HepG2 (cell line): Measurements from ENCODE around the gene SKIC2. TPM values are rescaled to one million over a fixed set of nuclear protein-coding genes. Genes with fewer than 3 reads are reported as not detected.

ENCODE experiments used
- ATM ChIP-seq: fragments of 450-650 bp; IDR thresholded peaks from 2 replicates; pipeline ENCODE4 v1.7.1; 2017; ENCODE audit warnings: mild to moderate bottlenecking, borderline replicate concordance
- BCL6 ChIP-seq: IDR thresholded peaks from 2 replicates; pipeline ENCODE4 v1.6.1; 2016; ENCODE audit warnings: missing genetic modification reagents, missing compliant biosample characterization
- GZF1 ChIP-seq: sonication (generic); formaldehyde crosslinking; IDR thresholded peaks from 2 replicates; pipeline ENCODE4 v1.5.1; 2020; ENCODE audit warnings: mild to moderate bottlenecking, missing genetic modification reagents
- HNRNPLL ChIP-seq: fragments of 200-400 bp; formaldehyde crosslinking; IDR thresholded peaks from 2 replicates; pipeline ENCODE4 v1.6.1; 2017; ENCODE audit warnings: mild to moderate bottlenecking, low read depth, low read length; ENCODE audit not compliant: poor library complexity, severe bottlenecking
- KDM6A ChIP-seq: IDR thresholded peaks from 2 replicates; pipeline ENCODE4 v1.6.1; 2016; ENCODE audit warnings: low read depth
- PCBP2 ChIP-seq: fragments of 200-400 bp; formaldehyde crosslinking; optimal IDR thresholded peaks from 2 replicates; pipeline ENCODE3; 2018; ENCODE audit warnings: low read length, low read depth; ENCODE audit not compliant: poor library complexity, severe bottlenecking
- SAFB2 ChIP-seq: sonication (generic); formaldehyde crosslinking; IDR thresholded peaks from 2 replicates; pipeline ENCODE4 v1.5.1; 2020; ENCODE audit warnings: missing genetic modification reagents, low read depth, mild to moderate bottlenecking, borderline replicate concordance
- SETDB1 ChIP-seq: sonication (generic); formaldehyde crosslinking; IDR thresholded peaks from 2 replicates; pipeline ENCODE4 v1.5.1; 2020; ENCODE audit warnings: missing genetic modification reagents, mild to moderate bottlenecking, borderline replicate concordance
- TRAFD1 ChIP-seq: sonication (generic); formaldehyde crosslinking; IDR thresholded peaks from 2 replicates; pipeline ENCODE4 v1.5.1; 2020; ENCODE audit warnings: missing genetic modification reagents, mild to moderate bottlenecking, borderline replicate concordance
- ZBTB20 ChIP-seq: sonication (generic); formaldehyde crosslinking; IDR thresholded peaks from 2 replicates; pipeline ENCODE4 v1.8.1; 2023; ENCODE audit warnings: missing genetic modification reagents, low read depth, mild to moderate bottlenecking, borderline replicate concordance
- ZBTB44 ChIP-seq: sonication (generic); formaldehyde crosslinking; IDR thresholded peaks from 2 replicates; pipeline ENCODE4 v1.4.0; 2020; ENCODE audit warnings: missing genetic modification reagents
- ZNF343 ChIP-seq: sonication (generic); formaldehyde crosslinking; IDR thresholded peaks from 2 replicates; pipeline ENCODE4 v1.4.0; 2020; ENCODE audit warnings: mild to moderate bottlenecking, missing genetic modification reagents
- ZNF414 ChIP-seq: sonication (generic); formaldehyde crosslinking; IDR thresholded peaks from 2 replicates; pipeline ENCODE4 v1.5.0; 2020; ENCODE audit warnings: missing genetic modification reagents
- ZSCAN31 ChIP-seq: sonication (generic); formaldehyde crosslinking; IDR thresholded peaks from 2 replicates; pipeline ENCODE4 v1.5.0; 2020; ENCODE audit warnings: low read depth, mild to moderate bottlenecking, missing genetic modification reagents
- polyA plus RNA-seq, 8 experiments: library from polyadenylated mRNA; depleted of rRNA in 3 of 8; stranded (reverse) in 7 of 8; unstranded in 1 of 8; fragments of >200 nt; fragmentation: Illumina TruSeq in 4 of 8; extraction: Trizol in 4 of 8; gene quantifications; 2 replicates each; pipeline versions ENCODE4 v1.2.1 to v1.2.3, GENCODE V29; 2011 to 2016; ENCODE audit warnings: low read depth in 4 of 8, missing spikeins in 1 of 8, mixed read lengths in 1 of 8; ENCODE audit not compliant: insufficient read depth in 1 of 8
- total RNA-seq, 5 experiments: library from RNA; depleted of rRNA; stranded (reverse); fragments of >200 nt; fragmentation: Illumina TruSeq; extraction: Trizol; gene quantifications; 2 replicates each; pipeline ENCODE4 v1.2.3, GENCODE V29; 2016; ENCODE audit warnings: low read depth in 1 of 5
- TF ChIP-seq, protein P1 (sequence below): sonication (generic); formaldehyde crosslinking; IDR thresholded peaks from 2 replicates; pipeline ENCODE4 v1.8.1; 2023; ENCODE audit warnings: mild to moderate bottlenecking, missing genetic modification reagents

Gene SKIC2
- total and polyA plus RNA-seq, 2 of the 13 experiments (the other 11 are each of a cell fraction or from before 2014, with no cell fraction given), result 67.1 to 68.4 TPM

DNA sequence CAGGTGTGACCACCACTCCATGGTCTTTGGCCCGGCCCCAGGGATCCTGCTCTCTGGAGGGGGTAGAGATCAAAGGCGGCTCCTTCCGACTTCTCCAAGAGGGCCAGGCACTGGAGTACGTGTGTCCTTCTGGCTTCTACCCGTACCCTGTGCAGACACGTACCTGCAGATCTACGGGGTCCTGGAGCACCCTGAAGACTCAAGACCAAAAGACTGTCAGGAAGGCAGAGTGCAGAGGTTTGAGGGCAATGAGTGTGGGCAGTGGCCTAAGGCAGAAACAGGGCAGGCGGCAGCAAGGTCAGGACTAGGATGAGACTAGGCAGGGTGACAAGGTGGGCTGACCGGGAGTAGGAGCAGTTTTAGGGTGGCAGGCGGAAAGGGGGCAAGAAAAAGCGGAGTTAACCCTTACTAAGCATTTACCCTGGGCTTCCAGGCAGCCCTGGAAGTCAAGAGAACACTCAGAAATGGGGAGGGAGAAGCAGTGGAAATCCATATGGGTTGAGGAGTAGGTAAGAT lies 12.5 kb upstream of the SKIC2 start (continued):
- TF ChIP-seq ZBTB44 (CRISPR knock-in tag), result 0 out of 2 replicates have a peak, but pooled peaks have one; percentile 9
- TF ChIP-seq, protein P1, sequence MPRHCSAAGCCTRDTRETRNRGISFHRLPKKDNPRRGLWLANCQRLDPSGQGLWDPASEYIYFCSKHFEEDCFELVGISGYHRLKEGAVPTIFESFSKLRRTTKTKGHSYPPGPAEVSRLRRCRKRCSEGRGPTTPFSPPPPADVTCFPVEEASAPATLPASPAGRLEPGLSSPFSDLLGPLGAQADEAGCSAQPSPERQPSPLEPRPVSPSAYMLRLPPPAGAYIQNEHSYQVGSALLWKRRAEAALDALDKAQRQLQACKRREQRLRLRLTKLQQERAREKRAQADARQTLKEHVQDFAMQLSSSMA (CRISPR knock-in tag), result no peak
- TF ChIP-seq HNRNPLL, result no peak
- TF ChIP-seq KDM6A, result no peak
- 0 out of 2 replicates have a peak, but pooled peaks have one; percentile 23 for TF ChIP-seq ZNF414 (CRISPR knock-in tag)
- TF ChIP-seq ZSCAN31 (CRISPR knock-in tag), result no peak
- no peak for TF ChIP-seq ATM
- TF ChIP-seq SETDB1 (CRISPR knock-in tag), result no peak
- TF ChIP-seq TRAFD1 (CRISPR knock-in tag), result no peak
- TF ChIP-seq SAFB2 (CRISPR knock-in tag), result no peak
- TF ChIP-seq ZBTB20, result 0 out of 2 replicates have a peak, but pooled peaks have one; percentile 0
- no peak for TF ChIP-seq PCBP2
- TF ChIP-seq BCL6 (CRISPR knock-in tag), result no peak
- TF ChIP-seq GZF1 (CRISPR knock-in tag), result no peak
- 0 out of 2 replicates have a peak, but pooled peaks have one; percentile 13 for TF ChIP-seq ZNF343
